SKM-1 treated with dmso at 0.1 percent for 144 hours (cell line): ENCODE measurements around the gene ZBED4.

Source experiments
- DNase-seq: peaks from one replicate; lab custom pipeline; 2025; ENCODE audit not compliant: unreplicated experiment; lab: John Stamatoyannopoulos, UW

ZBED4 gene

GRCh38 chr22:49897015-49897684 is 43.5 kb downstream of the ZBED4 start:
- DNase-seq: no peak

- no peak for DNase-seq
Measured at GRCh38 chr22:49899530-49899929, 45.9 kb downstream of the ZBED4 start.

- DNase-seq: no peak
Measured at GRCh38 chr22:49900441-49901230, 47.0 kb downstream of the ZBED4 start.

- no peak for DNase-seq
Measured at GRCh38 chr22:49901457-49901856, 47.8 kb downstream of the ZBED4 start.

GRCh38 chr22:49903322-49904039 is 49.8 kb downstream of the ZBED4 start:
- DNase-seq: no peak

GRCh38 chr22:49904040-49904369 is 50.4 kb downstream of the ZBED4 start:
- no peak for DNase-seq

GRCh38 chr22:49905465-49905864 is 51.8 kb downstream of the ZBED4 start:
- no peak for DNase-seq

GRCh38 chr22:49906071-49906798 is 52.6 kb downstream of the ZBED4 start:
- no peak for DNase-seq

GRCh38 chr22:49906799-49907290 is 53.2 kb downstream of the ZBED4 start:
- no peak for DNase-seq

GRCh38 chr22:49907807-49908206 is 54.2 kb downstream of the ZBED4 start:
- no peak for DNase-seq

GRCh38 chr22:49909476-49910205 is 56.0 kb downstream of the ZBED4 start:
- no peak for DNase-seq

- no peak for DNase-seq
Measured at GRCh38 chr22:49910229-49911155, 56.8 kb downstream of the ZBED4 start.

- DNase-seq: no peak
Measured at GRCh38 chr22:49911881-49912625, 58.4 kb downstream of the ZBED4 start.

GRCh38 chr22:49913026-49913425 is 59.4 kb downstream of the ZBED4 start:
- no peak for DNase-seq

- no peak for DNase-seq
Measured at GRCh38 chr22:49913446-49913845, 59.8 kb downstream of the ZBED4 start.

- DNase-seq: no peak
Measured at GRCh38 chr22:49914256-49914655, 60.6 kb downstream of the ZBED4 start.

GRCh38 chr22:49915610-49916009 is 62.0 kb downstream of the ZBED4 start:
- DNase-seq: no peak

GRCh38 chr22:49916831-49917230 is 63.2 kb downstream of the ZBED4 start:
- DNase-seq: no peak
